OCI-LY7 (cell line): ENCODE measurements around the gene TKT.

ENCODE experiments used
- EZH2phosphoT487 ChIP-seq: fragments of 200-600 bp; sonication (generic); IDR thresholded peaks from 2 replicates; pipeline ENCODE4 v1.6.1; 2018; ENCODE audit warnings: low read depth, borderline replicate concordance, mild to moderate bottlenecking, mixed run types, antibody characterized with exemption, low read length, moderate library complexity, mixed read lengths
- TF ChIP-seq, protein P1 (sequence below): fragments of 200-600 bp; sonication (generic); conservative IDR thresholded peaks from 2 replicates; pipeline ENCODE4 v1.5.1; 2014; ENCODE audit warnings: mild to moderate bottlenecking, antibody characterized with exemption, low read length, moderate library complexity, mixed read lengths

DNA sequence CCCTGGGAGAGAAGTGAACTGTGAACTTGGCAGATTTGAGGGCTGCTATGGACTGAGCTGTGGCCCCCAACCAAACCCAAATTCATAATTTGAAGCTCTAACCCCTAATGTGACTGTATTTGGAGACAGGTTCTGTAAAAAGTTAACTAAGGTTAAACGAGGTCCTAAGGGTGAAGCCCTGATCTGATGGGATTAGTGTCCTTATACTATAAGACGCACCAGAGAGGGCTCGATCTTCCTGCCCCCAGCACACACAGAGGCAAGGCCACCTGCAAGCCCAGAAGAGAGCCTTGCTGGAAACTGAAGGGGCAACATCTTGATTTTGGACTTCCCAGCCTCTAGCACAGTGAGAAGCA, 34.0 kb downstream of the TKT start:
- TF ChIP-seq, protein P1, sequence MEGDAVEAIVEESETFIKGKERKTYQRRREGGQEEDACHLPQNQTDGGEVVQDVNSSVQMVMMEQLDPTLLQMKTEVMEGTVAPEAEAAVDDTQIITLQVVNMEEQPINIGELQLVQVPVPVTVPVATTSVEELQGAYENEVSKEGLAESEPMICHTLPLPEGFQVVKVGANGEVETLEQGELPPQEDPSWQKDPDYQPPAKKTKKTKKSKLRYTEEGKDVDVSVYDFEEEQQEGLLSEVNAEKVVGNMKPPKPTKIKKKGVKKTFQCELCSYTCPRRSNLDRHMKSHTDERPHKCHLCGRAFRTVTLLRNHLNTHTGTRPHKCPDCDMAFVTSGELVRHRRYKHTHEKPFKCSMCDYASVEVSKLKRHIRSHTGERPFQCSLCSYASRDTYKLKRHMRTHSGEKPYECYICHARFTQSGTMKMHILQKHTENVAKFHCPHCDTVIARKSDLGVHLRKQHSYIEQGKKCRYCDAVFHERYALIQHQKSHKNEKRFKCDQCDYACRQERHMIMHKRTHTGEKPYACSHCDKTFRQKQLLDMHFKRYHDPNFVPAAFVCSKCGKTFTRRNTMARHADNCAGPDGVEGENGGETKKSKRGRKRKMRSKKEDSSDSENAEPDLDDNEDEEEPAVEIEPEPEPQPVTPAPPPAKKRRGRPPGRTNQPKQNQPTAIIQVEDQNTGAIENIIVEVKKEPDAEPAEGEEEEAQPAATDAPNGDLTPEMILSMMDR = no peak
- no peak for TF ChIP-seq EZH2phosphoT487
